HepG2 (cell line): ENCODE measurements around the gene PPP2R5D. TPM values are rescaled to one million over a fixed set of nuclear protein-coding genes. Genes with fewer than 3 reads are reported as not detected.

Source experiments
- CENPX ChIP-seq: sonication (generic); formaldehyde crosslinking; IDR thresholded peaks from 2 replicates; pipeline ENCODE4 v1.9.0; 2021; ENCODE audit warnings: mild to moderate bottlenecking, missing genetic modification reagents, moderate library complexity
- MAX ChIP-seq: IDR thresholded peaks from 2 replicates; pipeline ENCODE4 v1.6.1; 2012; ENCODE audit warnings: inconsistent platforms
- MIXL1 ChIP-seq: IDR thresholded peaks from 2 replicates; pipeline ENCODE4 v1.6.1; 2016
- PPARG ChIP-seq: conservative IDR thresholded peaks from 2 replicates; pipeline ENCODE4 v1.6.1; 2016; ENCODE audit warnings: missing biosample characterization, missing genetic modification reagents
- SMAD9 ChIP-seq: sonication (generic); formaldehyde crosslinking; IDR thresholded peaks from 2 replicates; pipeline ENCODE4 v1.5.1; 2020; ENCODE audit warnings: mild to moderate bottlenecking, missing genetic modification reagents
- YEATS2 ChIP-seq: sonication (generic); formaldehyde crosslinking; IDR thresholded peaks from 2 replicates; pipeline ENCODE4 v1.4.0; 2020; ENCODE audit warnings: missing genetic modification reagents, borderline replicate concordance
- ZKSCAN1 ChIP-seq: fragments of 150-350 bp; IDR thresholded peaks from 2 replicates; pipeline ENCODE4 v1.6.1; 2014; ENCODE audit warnings: low read length
- ZNF124 ChIP-seq: sonication (generic); formaldehyde crosslinking; IDR thresholded peaks from 2 replicates; pipeline ENCODE4 v1.4.0; 2020; ENCODE audit warnings: missing genetic modification reagents
- ZNF318 ChIP-seq: sonication (generic); formaldehyde crosslinking; IDR thresholded peaks from 2 replicates; pipeline ENCODE4 v1.4.0; 2020; ENCODE audit warnings: mild to moderate bottlenecking, missing genetic modification reagents
- ZNF367 ChIP-seq: sonication (generic); formaldehyde crosslinking; IDR thresholded peaks from 2 replicates; pipeline ENCODE4 v1.4.0; 2020; ENCODE audit warnings: missing genetic modification reagents, borderline replicate concordance
- ZNF432 ChIP-seq: sonication (generic); formaldehyde crosslinking; IDR thresholded peaks from 2 replicates; pipeline ENCODE4 v1.5.0; 2020; ENCODE audit warnings: missing genetic modification reagents, mild to moderate bottlenecking, borderline replicate concordance
- ZNF598 ChIP-seq: sonication (generic); formaldehyde crosslinking; IDR thresholded peaks from 2 replicates; pipeline ENCODE4 v1.5.1; 2020; ENCODE audit warnings: mild to moderate bottlenecking, missing genetic modification reagents, borderline replicate concordance
- ZNF737 ChIP-seq: sonication (generic); formaldehyde crosslinking; IDR thresholded peaks from 2 replicates; pipeline ENCODE4 v1.5.0; 2020; ENCODE audit warnings: missing genetic modification reagents, mild to moderate bottlenecking, borderline replicate concordance
- ZNF776 ChIP-seq: sonication (generic); formaldehyde crosslinking; IDR thresholded peaks from 2 replicates; pipeline ENCODE4 v1.4.0; 2020; ENCODE audit warnings: mild to moderate bottlenecking, missing genetic modification reagents
- ZNF777 ChIP-seq: sonication (generic); formaldehyde crosslinking; IDR thresholded peaks from 2 replicates; pipeline ENCODE4 v1.4.0; 2020; ENCODE audit warnings: missing genetic modification reagents
- polyA plus RNA-seq, 8 experiments: library from polyadenylated mRNA; depleted of rRNA in 3 of 8; stranded (reverse) in 7 of 8; unstranded in 1 of 8; fragments of >200 nt; fragmentation: Illumina TruSeq in 4 of 8; extraction: Trizol in 4 of 8; gene quantifications; 2 replicates each; pipeline versions ENCODE4 v1.2.1 to v1.2.3, GENCODE V29; 2011 to 2016; ENCODE audit warnings: low read depth in 4 of 8, missing spikeins in 1 of 8, mixed read lengths in 1 of 8; ENCODE audit not compliant: insufficient read depth in 1 of 8
- total RNA-seq, 5 experiments: library from RNA; depleted of rRNA; stranded (reverse); fragments of >200 nt; fragmentation: Illumina TruSeq; extraction: Trizol; gene quantifications; 2 replicates each; pipeline ENCODE4 v1.2.3, GENCODE V29; 2016; ENCODE audit warnings: low read depth in 1 of 5
- TF ChIP-seq, protein P1 (sequence below): fragments of 450-650 bp; IDR thresholded peaks from 2 replicates; pipeline ENCODE4 v1.6.1; 2016
- TF ChIP-seq, protein P2 (sequence below): sonication (generic); formaldehyde crosslinking; IDR thresholded peaks from 2 replicates; pipeline ENCODE4 v1.9.0; 2021; ENCODE audit warnings: missing genetic modification reagents, mild to moderate bottlenecking, borderline replicate concordance
- TF ChIP-seq, protein P3 (sequence below): IDR thresholded peaks from 2 replicates; pipeline ENCODE4 v1.6.1; 2018; ENCODE audit warnings: missing genetic modification reagents

The PPP2R5D gene
- total and polyA plus RNA-seq, 2 of the 13 experiments (the other 11 are each of a cell fraction or from before 2014, with no cell fraction given) = 53.7 to 60.4 TPM

- TF ChIP-seq ZNF318 (CRISPR knock-in tag) (no peak), ZNF367 (CRISPR knock-in tag) (no peak), SMAD9 (CRISPR knock-in tag) (no peak), CENPX (no peak), YEATS2 (peak; percentile 6; the same call in 1 of the 2 replicates), MAX (no peak), ZNF432 (CRISPR knock-in tag) (no peak), MIXL1 (CRISPR knock-in tag) (no peak), ZNF776 (CRISPR knock-in tag) (no peak), PPARG (0 out of 2 replicates have a peak, but pooled peaks have one; percentile 8), ZNF124 (0 out of 2 replicates have a peak, but pooled peaks have one; percentile 8), ZNF777 (0 out of 2 replicates have a peak, but pooled peaks have one; percentile 5), ZNF737 (CRISPR knock-in tag) (no peak), ZKSCAN1 (no peak), ZNF598 (no peak)
- TF ChIP-seq, protein P1, sequence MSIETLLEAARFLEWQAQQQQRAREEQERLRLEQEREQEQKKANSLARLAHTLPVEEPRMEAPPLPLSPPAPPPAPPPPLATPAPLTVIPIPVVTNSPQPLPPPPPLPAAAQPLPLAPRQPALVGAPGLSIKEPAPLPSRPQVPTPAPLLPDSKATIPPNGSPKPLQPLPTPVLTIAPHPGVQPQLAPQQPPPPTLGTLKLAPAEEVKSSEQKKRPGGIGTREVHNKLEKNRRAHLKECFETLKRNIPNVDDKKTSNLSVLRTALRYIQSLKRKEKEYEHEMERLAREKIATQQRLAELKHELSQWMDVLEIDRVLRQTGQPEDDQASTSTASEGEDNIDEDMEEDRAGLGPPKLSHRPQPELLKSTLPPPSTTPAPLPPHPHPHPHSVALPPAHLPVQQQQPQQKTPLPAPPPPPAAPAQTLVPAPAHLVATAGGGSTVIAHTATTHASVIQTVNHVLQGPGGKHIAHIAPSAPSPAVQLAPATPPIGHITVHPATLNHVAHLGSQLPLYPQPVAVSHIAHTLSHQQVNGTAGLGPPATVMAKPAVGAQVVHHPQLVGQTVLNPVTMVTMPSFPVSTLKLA = no peak
- TF ChIP-seq, protein P2, sequence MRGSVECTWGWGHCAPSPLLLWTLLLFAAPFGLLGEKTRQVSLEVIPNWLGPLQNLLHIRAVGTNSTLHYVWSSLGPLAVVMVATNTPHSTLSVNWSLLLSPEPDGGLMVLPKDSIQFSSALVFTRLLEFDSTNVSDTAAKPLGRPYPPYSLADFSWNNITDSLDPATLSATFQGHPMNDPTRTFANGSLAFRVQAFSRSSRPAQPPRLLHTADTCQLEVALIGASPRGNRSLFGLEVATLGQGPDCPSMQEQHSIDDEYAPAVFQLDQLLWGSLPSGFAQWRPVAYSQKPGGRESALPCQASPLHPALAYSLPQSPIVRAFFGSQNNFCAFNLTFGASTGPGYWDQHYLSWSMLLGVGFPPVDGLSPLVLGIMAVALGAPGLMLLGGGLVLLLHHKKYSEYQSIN = no peak
- TF ChIP-seq, protein P3, sequence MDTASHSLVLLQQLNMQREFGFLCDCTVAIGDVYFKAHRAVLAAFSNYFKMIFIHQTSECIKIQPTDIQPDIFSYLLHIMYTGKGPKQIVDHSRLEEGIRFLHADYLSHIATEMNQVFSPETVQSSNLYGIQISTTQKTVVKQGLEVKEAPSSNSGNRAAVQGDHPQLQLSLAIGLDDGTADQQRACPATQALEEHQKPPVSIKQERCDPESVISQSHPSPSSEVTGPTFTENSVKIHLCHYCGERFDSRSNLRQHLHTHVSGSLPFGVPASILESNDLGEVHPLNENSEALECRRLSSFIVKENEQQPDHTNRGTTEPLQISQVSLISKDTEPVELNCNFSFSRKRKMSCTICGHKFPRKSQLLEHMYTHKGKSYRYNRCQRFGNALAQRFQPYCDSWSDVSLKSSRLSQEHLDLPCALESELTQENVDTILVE (CRISPR knock-in tag) = no peak
Measured at GRCh38 chr6:42979523-42980177, 4.7 kb upstream of the PPP2R5D start (continued).
